ENCODE results near the gene TMEM120B.

Gene TMEM120B

GRCh38 chr12:121806009-121806545 is 93.5 kb downstream of the TMEM120B start:
- Histone ChIP-seq H3K4me3 (peak overlapping the region; percentile 65), H3K36me3 (replicated peaks) (peaks cover 38% of the 10 kb centered on the region), H3K9me3 (no peaks in the 10 kb centered on the region), H3K4me1 (peaks cover 9% of the 10 kb centered on the region), H3K27me3 (ENCODE audit: low read depth) (no peaks in the 10 kb centered on the region)
- DNase-seq (ENCODE audit: low spot score in 2 of 2) = peak in 1 of 2 experiments; percentile 48
- in situ Hi-C loops (cut with MboI; ENCODE audit: low sequenced_read_pairs) = no loop called here

DNA sequence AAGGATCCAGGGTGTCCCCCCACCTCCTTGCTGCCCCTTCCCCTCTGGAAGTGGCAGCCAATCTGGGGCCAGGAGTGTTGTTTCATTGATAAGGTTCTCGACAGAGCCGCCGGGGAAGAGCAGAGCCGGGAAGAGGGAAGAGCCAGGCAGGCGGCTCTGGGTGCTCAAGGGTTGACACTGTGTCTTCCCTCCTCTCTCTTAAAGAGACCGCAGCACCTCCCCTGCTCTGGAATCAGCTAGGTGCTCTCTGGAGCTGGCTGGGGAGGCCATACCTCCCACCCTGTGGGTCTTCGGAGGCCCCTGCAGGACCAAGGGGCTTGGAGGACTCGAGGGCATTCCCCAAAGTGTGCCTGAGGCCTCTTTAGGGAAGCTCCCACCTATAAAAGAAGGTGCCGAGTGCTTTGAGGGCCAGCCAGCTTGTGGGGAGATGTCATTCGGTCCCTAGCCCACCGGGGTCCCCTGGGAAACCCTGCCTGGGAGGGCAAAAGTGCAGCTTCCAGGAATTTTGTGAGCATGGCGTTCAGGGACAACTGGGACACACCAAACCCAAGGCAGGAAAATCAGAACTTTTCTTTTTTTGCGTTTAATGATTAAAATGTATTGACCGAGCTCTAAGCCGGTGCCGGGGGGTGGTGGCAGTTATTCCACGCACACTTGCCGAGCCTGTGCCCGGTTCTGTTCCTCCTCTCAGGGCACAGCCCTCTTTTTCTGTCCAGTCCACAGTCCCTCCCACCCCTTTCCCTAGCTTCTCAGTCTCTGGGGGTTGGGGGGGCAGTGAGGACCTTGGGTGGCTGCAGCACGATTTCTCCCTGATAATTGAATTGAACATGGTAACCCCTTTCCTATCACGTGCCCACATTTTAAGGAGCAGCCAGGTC is 94.2 kb downstream of the TMEM120B start:
- Histone ChIP-seq H3K9me3 (no peaks in the 10 kb centered on the region), H3K36me3 (replicated peaks) (peaks cover 40% of the 10 kb centered on the region), H3K27me3 (ENCODE audit: low read depth) (no peaks in the 10 kb centered on the region), H3K4me1 (peaks cover 15% of the 10 kb centered on the region), H3K4me3 (peak overlapping the region; percentile 65)
- in situ Hi-C loops (cut with MboI; ENCODE audit: low sequenced_read_pairs) = no loop called here
- peak; percentile 63 to 70 for DNase-seq (ENCODE audit: low spot score in 2 of 2)

- DNase-seq (ENCODE audit: low spot score in 2 of 2) = no peak
- H3K4me1 ChIP-seq = peaks cover 12% of the 10 kb centered on the region
- H3K27me3 ChIP-seq (ENCODE audit: low read depth) = no peaks in the 10 kb centered on the region
- H3K4me3 ChIP-seq = peak overlapping the region; percentile 65; the same call in 1 of the 2 replicates
- in situ Hi-C loops (cut with MboI; ENCODE audit: low sequenced_read_pairs) = no loop called here
- no peaks in the 10 kb centered on the region for H3K9me3 ChIP-seq
- peaks cover 40% of the 10 kb centered on the region for H3K36me3 ChIP-seq (replicated peaks)
Measured at GRCh38 chr12:121807642-121808347, 95.2 kb downstream of the TMEM120B start.

GRCh38 chr12:121808623-121809022 is 96.1 kb downstream of the TMEM120B start:
- Histone ChIP-seq H3K36me3 (replicated peaks) (peaks cover 44% of the 10 kb centered on the region), H3K4me3 (no peak overlapping the region), H3K27me3 (ENCODE audit: low read depth) (no peaks in the 10 kb centered on the region), H3K4me1 (peaks cover 12% of the 10 kb centered on the region), H3K9me3 (no peaks in the 10 kb centered on the region)
- no peak for DNase-seq (ENCODE audit: low spot score in 2 of 2)
- in situ Hi-C loops (cut with MboI; ENCODE audit: low sequenced_read_pairs) = no loop called here

- Histone ChIP-seq H3K9me3 (no peaks in the 10 kb centered on the region), H3K36me3 (replicated peaks) (peaks cover 51% of the 10 kb centered on the region), H3K4me1 (peaks cover 12% of the 10 kb centered on the region), H3K4me3 (no peak overlapping the region), H3K27me3 (ENCODE audit: low read depth) (no peaks in the 10 kb centered on the region)
- in situ Hi-C loops (cut with MboI; ENCODE audit: low sequenced_read_pairs) = no loop called here
- DNase-seq (ENCODE audit: low spot score in 2 of 2) = no peak
Measured at GRCh38 chr12:121809712-121810116, 97.2 kb downstream of the TMEM120B start.

- no peak for DNase-seq (ENCODE audit: low spot score in 2 of 2)
- in situ Hi-C loops (cut with MboI; ENCODE audit: low sequenced_read_pairs) = no loop called here
- no peaks in the 10 kb centered on the region for H3K9me3 ChIP-seq
- H3K4me3 ChIP-seq = no peak overlapping the region
- peaks cover 12% of the 10 kb centered on the region for H3K4me1 ChIP-seq
- H3K36me3 ChIP-seq (replicated peaks) = peaks cover 57% of the 10 kb centered on the region
- H3K27me3 ChIP-seq (ENCODE audit: low read depth) = no peaks in the 10 kb centered on the region
Measured at GRCh38 chr12:121810234-121810817, 97.8 kb downstream of the TMEM120B start.

- DNase-seq (ENCODE audit: low spot score in 2 of 2) = no peak
- in situ Hi-C loops (cut with MboI; ENCODE audit: low sequenced_read_pairs) = no loop called here
- Histone ChIP-seq H3K4me1 (peaks cover 12% of the 10 kb centered on the region), H3K9me3 (no peaks in the 10 kb centered on the region), H3K27me3 (ENCODE audit: low read depth) (no peaks in the 10 kb centered on the region), H3K4me3 (peak overlapping the region; percentile 37), H3K36me3 (replicated peaks) (peaks cover 59% of the 10 kb centered on the region)
Measured at GRCh38 chr12:121810833-121811433, 98.4 kb downstream of the TMEM120B start.

DNA sequence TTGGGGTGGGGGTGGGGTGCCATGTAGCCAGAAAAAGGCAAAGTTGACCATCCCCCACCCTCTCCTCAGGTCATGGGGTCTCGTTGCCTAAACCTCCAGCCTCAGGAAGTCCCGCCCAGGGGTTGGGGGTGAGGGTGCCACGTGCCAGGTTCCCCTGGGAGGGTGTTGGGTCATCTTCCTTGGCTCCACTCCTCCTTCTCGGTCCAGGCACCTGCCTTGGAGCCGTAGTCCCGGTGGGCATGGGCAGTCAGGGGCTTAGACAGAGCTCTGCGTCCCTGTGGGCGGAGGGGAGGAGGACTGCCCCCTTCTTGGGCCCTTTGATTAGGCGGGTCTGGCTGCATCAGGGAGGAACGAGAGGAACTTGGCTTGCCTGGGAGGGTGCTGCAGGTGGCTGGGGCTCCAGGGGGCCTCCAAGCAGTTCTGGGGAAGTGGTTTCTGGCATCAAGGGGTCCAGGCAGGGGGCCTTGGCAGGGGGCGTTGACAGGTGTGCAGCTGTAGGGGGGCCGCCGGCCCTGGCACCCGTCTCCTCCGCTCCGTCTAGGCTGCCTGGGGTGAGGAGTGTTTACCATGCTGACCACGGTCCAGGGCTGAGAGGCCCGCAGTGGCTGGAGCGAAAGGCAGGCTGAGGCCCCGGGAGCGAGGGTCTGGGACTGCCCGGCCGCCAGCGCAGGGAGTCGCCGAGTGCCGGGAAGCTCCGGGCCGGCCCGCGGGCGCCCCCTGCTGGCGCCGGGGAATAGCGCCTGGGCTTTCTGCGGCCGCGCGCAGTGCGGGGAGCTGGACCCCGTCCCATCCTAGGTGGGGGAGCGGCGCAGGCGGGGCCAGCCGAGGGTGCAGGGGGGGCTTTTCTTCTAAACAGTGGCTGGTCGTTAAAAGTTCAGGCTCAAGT is 99.1 kb downstream of the TMEM120B start:
- peaks cover 64% of the 10 kb centered on the region for H3K36me3 ChIP-seq (replicated peaks)
- in situ Hi-C loops (cut with MboI; ENCODE audit: low sequenced_read_pairs) = no loop called here
- peak overlapping the region; percentile 37 for H3K4me3 ChIP-seq
- peaks cover 12% of the 10 kb centered on the region; the same call in 1 of the 2 replicates for H3K4me1 ChIP-seq
- no peaks in the 10 kb centered on the region for H3K9me3 ChIP-seq
- peak; percentile 52 to 80 for DNase-seq (ENCODE audit: low spot score in 2 of 2)
- no peaks in the 10 kb centered on the region for H3K27me3 ChIP-seq (ENCODE audit: low read depth)

- Histone ChIP-seq H3K4me3 (peak overlapping the region; percentile 37), H3K36me3 (replicated peaks) (peaks cover 72% of the 10 kb centered on the region), H3K27me3 (ENCODE audit: low read depth) (no peaks in the 10 kb centered on the region), H3K4me1 (peaks cover 12% of the 10 kb centered on the region; the same call in 1 of the 2 replicates), H3K9me3 (no peaks in the 10 kb centered on the region)
- in situ Hi-C loops (cut with MboI; ENCODE audit: low sequenced_read_pairs) = no loop called here
- DNase-seq (ENCODE audit: low spot score in 2 of 2) = peak; percentile 57 to 87
Measured at GRCh38 chr12:121812320-121812871, 99.8 kb downstream of the TMEM120B start.

DNA sequence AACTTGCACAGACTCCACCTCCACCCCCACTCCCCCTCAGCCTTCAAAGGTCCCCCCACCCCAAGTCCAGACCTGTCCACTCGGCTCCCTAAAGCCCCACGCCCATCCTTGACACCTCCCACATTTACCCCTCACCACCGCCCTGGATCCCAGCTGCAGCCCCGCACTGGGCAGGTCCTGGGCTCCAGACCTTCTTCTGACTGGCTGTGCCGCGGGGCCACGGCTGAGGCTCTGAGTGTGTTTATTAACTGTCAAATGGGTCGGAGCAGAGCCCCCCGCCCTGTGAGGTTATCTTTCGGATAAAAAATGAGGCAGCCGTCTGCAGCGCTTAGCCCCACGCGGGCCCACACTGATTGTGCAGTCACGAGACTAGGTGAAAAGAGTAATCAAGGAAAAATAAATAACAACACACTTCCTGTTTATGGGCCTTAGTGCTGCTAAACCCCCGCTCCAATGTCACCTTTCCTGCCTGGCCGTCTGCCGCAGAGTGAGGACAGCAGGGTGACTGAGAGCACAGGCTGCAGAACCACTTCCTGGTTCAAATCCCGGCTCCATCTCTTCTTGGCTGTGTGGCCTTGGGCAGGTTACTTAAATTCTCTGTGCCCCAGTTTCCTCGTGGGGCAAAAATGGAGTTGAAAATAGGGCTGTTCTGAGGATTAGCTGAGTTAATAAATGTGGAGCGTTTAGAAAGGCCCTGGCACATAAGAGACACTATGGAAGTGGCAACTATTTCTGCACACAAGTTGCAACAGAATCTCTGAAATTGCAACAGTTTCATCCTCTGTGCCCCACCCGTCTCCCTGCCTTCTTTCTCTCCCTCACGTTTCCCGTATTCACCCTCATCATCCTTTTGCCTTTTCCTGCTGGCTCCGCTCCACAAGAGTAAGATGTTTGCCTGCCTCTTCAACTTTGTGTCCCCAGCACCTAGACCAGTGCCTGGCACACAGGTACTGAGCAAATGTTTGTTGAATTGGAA is 100.7 kb downstream of the TMEM120B start:
- Histone ChIP-seq H3K4me1 (peaks cover 10% of the 10 kb centered on the region; the same call in 1 of the 2 replicates), H3K9me3 (no peaks in the 10 kb centered on the region), H3K27me3 (ENCODE audit: low read depth) (no peaks in the 10 kb centered on the region), H3K4me3 (peak overlapping the region; percentile 37), H3K36me3 (replicated peaks) (peaks cover 75% of the 10 kb centered on the region)
- in situ Hi-C loops (cut with MboI; ENCODE audit: low sequenced_read_pairs) = no loop called here
- no peak for DNase-seq (ENCODE audit: low spot score in 2 of 2)

- no peak overlapping the region for H3K4me3 ChIP-seq
- H3K4me1 ChIP-seq = peaks cover 10% of the 10 kb centered on the region; the same call in 1 of the 2 replicates
- no peak for DNase-seq (ENCODE audit: low spot score in 2 of 2)
- peaks cover 73% of the 10 kb centered on the region for H3K36me3 ChIP-seq (replicated peaks)
- in situ Hi-C loops (cut with MboI; ENCODE audit: low sequenced_read_pairs) = no loop called here
- no peaks in the 10 kb centered on the region for H3K9me3 ChIP-seq
- H3K27me3 ChIP-seq (ENCODE audit: low read depth) = no peaks in the 10 kb centered on the region
Measured at GRCh38 chr12:121813951-121814350, 101.4 kb downstream of the TMEM120B start.
